K562 (cell line): ENCODE measurements around the gene NRCAM. TPM values are rescaled to one million over a fixed set of nuclear protein-coding genes. Genes with fewer than 3 reads are reported as not detected.

Source experiments
- ATAC-seq: fragments of 200-7000 bp; cut with Tn5 transposase; 3 replicates; pipeline ENCODE4 v1.9.1; 2020; ENCODE audit warnings: moderate library complexity
- BruUV-seq: library from RNA; stranded (reverse); fragments of 400-500 nt; replicated peaks from 2 replicates; lab custom pipeline; 2021; lab: Mats Ljungman, UMichigan
- CTCF ChIA-PET: fragments of 300-600 bp; formaldehyde crosslinking; extraction: SDS; loops from one replicate; lab custom pipeline; 2021; ENCODE audit warnings: low intra/inter-chr PET ratio; lab: Yijun Ruan, JAX
- POLR2A ChIA-PET: fragments of 300-600, 350-650 bp; sonication (Branson Sonifier 250); formaldehyde crosslinking; extraction: SDS; loops from one replicate; lab custom pipeline; 2021; ENCODE audit warnings: antibody characterized with exemption, inconsistent platforms; lab: Yijun Ruan, JAX
- DNase-seq, 4 experiments: peaks; one replicate each; pipeline versions ENCODE4 v3.0.0 to v3.0.0-alpha.2; 2011 to 2018; ENCODE audit warnings: low spot score in 3 of 4, mixed read lengths in 3 of 4; ENCODE audit errors: extremely low read depth in 1 of 4
- FAIRE-seq: peaks from 2 replicates; lab custom pipeline; 2011; peaks lifted over from hg19 to GRCh38; lab: Jason Lieb, UNC
- H2AFZ ChIP-seq: 2 replicates; pipeline ENCODE4 v1.6.0; 2011; ENCODE audit warnings: low read depth, low read length, control low read depth, inconsistent platforms
- H3K27ac ChIP-seq: fragments of 200-600 bp; 3 replicates; pipeline ENCODE4 v1.8.0; 2011; ENCODE audit warnings: low read depth, mild to moderate bottlenecking, control low read depth, inconsistent platforms, low read length, moderate library complexity, mixed read lengths; ENCODE audit errors: extremely low read depth
- H3K27me3 ChIP-seq, 2 experiments: fragments of 300-600 bp in 1 of 2; 2 replicates in 1 of 2; 3 replicates in 1 of 2; pipeline versions ENCODE4 v1.6.0 to v1.8.0; 2011; ENCODE audit warnings: inconsistent platforms in 2 of 2, low read length in 2 of 2, mild to moderate bottlenecking in 1 of 2, mixed read lengths in 1 of 2, moderate library complexity in 1 of 2; ENCODE audit not compliant: control insufficient read depth in 2 of 2, insufficient read depth in 2 of 2
- H3K36me3 ChIP-seq: fragments of 300-600 bp; 3 replicates; pipeline ENCODE4 v1.8.0; 2011; ENCODE audit warnings: mild to moderate bottlenecking, low read length, inconsistent platforms; ENCODE audit not compliant: control insufficient read depth, insufficient read depth
- H3K4me1 ChIP-seq, 2 experiments: fragments of 200-600 bp in 1 of 2; replicated peaks in 1 of 2; 2 replicates in 1 of 2; 3 replicates in 1 of 2; pipeline versions ENCODE4 v1.5.1 to v1.8.0; 2011; ENCODE audit warnings: inconsistent platforms in 2 of 2, low read length in 2 of 2, mild to moderate bottlenecking in 1 of 2, mixed read lengths in 1 of 2, moderate library complexity in 1 of 2; ENCODE audit not compliant: control insufficient read depth in 2 of 2, insufficient read depth in 2 of 2
- H3K4me2 ChIP-seq: 2 replicates; pipeline ENCODE4 v1.6.1; 2011; ENCODE audit warnings: low read length, control low read depth, inconsistent platforms, mixed read lengths; ENCODE audit not compliant: insufficient read depth
- H3K4me3 ChIP-seq: fragments of 200-600 bp; sonication (generic), shearing (Covaris generic); 2 replicates; pipeline ENCODE4 v1.5.1; 2016; ENCODE audit warnings: control low read depth, inconsistent platforms
- H3K79me2 ChIP-seq: fragments of 200-600 bp; 3 replicates; pipeline ENCODE4 v1.8.0; 2011; ENCODE audit warnings: low read length, inconsistent platforms; ENCODE audit not compliant: control insufficient read depth, insufficient read depth
- H3K9ac ChIP-seq, 2 experiments: 2 replicates each; pipeline versions ENCODE4 v1.6.0 to v1.6.1; 2011; ENCODE audit warnings: low read depth in 2 of 2, low read length in 2 of 2, control low read depth in 1 of 2, inconsistent platforms in 1 of 2, mild to moderate bottlenecking in 1 of 2, mixed read lengths in 1 of 2; ENCODE audit not compliant: insufficient read depth in 1 of 2
- H3K9me1 ChIP-seq: one replicate; pipeline ENCODE4 v1.6.0; 2011; ENCODE audit warnings: inconsistent platforms, mild to moderate bottlenecking, low read length, moderate library complexity; ENCODE audit not compliant: control insufficient read depth, insufficient read depth
- H3K9me3 ChIP-seq: replicated peaks from 2 replicates; pipeline ENCODE4 v1.5.1; 2011; ENCODE audit warnings: low read depth, low read length, inconsistent platforms; ENCODE audit not compliant: control insufficient read depth, insufficient read depth
- H4K20me1 ChIP-seq: replicated peaks from 2 replicates; pipeline ENCODE4 v1.6.1; 2011; ENCODE audit warnings: low read length, inconsistent platforms, mixed read lengths; ENCODE audit not compliant: control insufficient read depth, insufficient read depth
- DIDO1 ChIP-seq: fragments of 450-650 bp; IDR thresholded peaks from 2 replicates; pipeline ENCODE4 v1.6.1; 2016; ENCODE audit warnings: low read depth, missing biosample characterization, missing genetic modification characterization
- HNRNPH1 ChIP-seq: fragments of 200-400 bp; formaldehyde crosslinking; optimal IDR thresholded peaks from 2 replicates; pipeline ENCODE3; 2017; ENCODE audit warnings: low read depth, mild to moderate bottlenecking, low read length, moderate library complexity
- HOXB6 ChIP-seq: fragments of 250-450 bp; sonication (Bioruptor Pico); IDR thresholded peaks from 2 replicates; pipeline ENCODE4 v1.5.1; 2022; ENCODE audit warnings: mild to moderate bottlenecking, borderline replicate concordance
- KAT8 ChIP-seq: fragments of 450-650 bp; IDR thresholded peaks from 2 replicates; pipeline ENCODE4 v1.6.1; 2016; ENCODE audit warnings: low read depth, mild to moderate bottlenecking
- PCBP1 ChIP-seq: fragments of 200-400 bp; formaldehyde crosslinking; IDR thresholded peaks from 2 replicates; pipeline ENCODE4 v1.6.1; 2018; ENCODE audit warnings: mild to moderate bottlenecking, low read depth, low read length; ENCODE audit not compliant: poor library complexity, severe bottlenecking
- POLR2H ChIP-seq: IDR thresholded peaks from 2 replicates; pipeline ENCODE4 v1.6.1; 2016; ENCODE audit warnings: missing genetic modification characterization, low read depth, mild to moderate bottlenecking, control low read depth, missing compliant biosample characterization, moderate library complexity
- U2AF2 ChIP-seq: fragments of 200-400 bp; formaldehyde crosslinking; optimal IDR thresholded peaks from 2 replicates; pipeline ENCODE3; 2017; ENCODE audit warnings: low read depth, mild to moderate bottlenecking, low read length
- ZNF184 ChIP-seq: sonication (generic); formaldehyde crosslinking; IDR thresholded peaks from 2 replicates; pipeline ENCODE4 v1.5.0; 2020; ENCODE audit warnings: missing genetic modification reagents
- ZNF436 ChIP-seq: fragments of 250-450, 450-650 bp; sonication (Bioruptor Pico); formaldehyde crosslinking; IDR thresholded peaks from 2 replicates; pipeline ENCODE4 v1.7.0; 2020; ENCODE audit warnings: mild to moderate bottlenecking
- ZSCAN32 ChIP-seq: fragments of 450-650 bp; formaldehyde crosslinking; IDR thresholded peaks from 2 replicates; pipeline ENCODE4 v1.4.0; 2020; ENCODE audit warnings: mild to moderate bottlenecking, moderate library complexity
- in situ Hi-C: fragments of 300-500 bp; cut with MboI; formaldehyde crosslinking; loops from 4 replicates; pipeline ENCODE4 v1.15.0; 2018; ENCODE audit warnings: inconsistent platforms, mixed read lengths
- intact Hi-C: fragments of 100-400 bp; cut with micrococcal nuclease; formaldehyde crosslinking; loops from 2 replicates; pipeline ENCODE4 v1.14.2; 2022
- polyA plus RNA-seq, 8 experiments: library from polyadenylated mRNA; depleted of rRNA in 4 of 8; stranded (reverse) in 5 of 8; unstranded in 3 of 8; fragments of >200 nt; fragmentation: Nextera tagmentation in 2 of 8; fragmentation: Illumina TruSeq in 1 of 8; extraction: Ambion mirVana in 2 of 8; extraction: Trizol in 1 of 8; gene quantifications; 2 replicates each; pipeline versions ENCODE4 v1.2.1 to v1.2.3, GENCODE V29; 2011 to 2014; ENCODE audit warnings: inconsistent platforms in 1 of 8, missing spikeins in 1 of 8
- total RNA-seq, 7 experiments: library from RNA; depleted of rRNA in 6 of 7; stranded (reverse); fragments of >200 nt in 6 of 7; fragmentation: Illumina TruSeq in 2 of 7; extraction: Trizol in 2 of 7; gene quantifications; 2 replicates each; pipeline versions ENCODE4 v1.2.1 to v1.2.3, GENCODE V29; 2011 to 2021; ENCODE audit warnings: low replicate concordance in 1 of 7
- TF ChIP-seq, protein P1 (sequence below): fragments of 450-650 bp; formaldehyde crosslinking; IDR thresholded peaks from 2 replicates; pipeline ENCODE4 v1.4.0; 2020; ENCODE audit warnings: mild to moderate bottlenecking, moderate library complexity
- TF ChIP-seq, protein P2 (sequence below): fragments of 250-450 bp; sonication (Bioruptor Pico); IDR thresholded peaks from 2 replicates; pipeline ENCODE4 v1.8.0; 2022; ENCODE audit warnings: inconsistent platforms, mild to moderate bottlenecking, moderate library complexity, borderline replicate concordance
- TF ChIP-seq, protein P3 (sequence below), 2 experiments: fragments of 450-650 bp in 1 of 2; sonication (generic) in 1 of 2; formaldehyde crosslinking in 1 of 2; IDR thresholded peaks in 1 of 2; conservative IDR thresholded peaks in 1 of 2; 2 replicates each; pipeline versions ENCODE4 v1.6.1 to v1.8.1; 2016 to 2023; ENCODE audit warnings: mild to moderate bottlenecking in 2 of 2, moderate library complexity in 2 of 2, inconsistent platforms in 1 of 2, missing genetic modification reagents in 1 of 2
- TF ChIP-seq, protein P4 (sequence below): sonication (generic); formaldehyde crosslinking; IDR thresholded peaks from 2 replicates; pipeline ENCODE4 v1.9.0; 2022; ENCODE audit warnings: mild to moderate bottlenecking, missing genetic modification reagents
- TF ChIP-seq, protein P5 (sequence below): sonication (generic); formaldehyde crosslinking; IDR thresholded peaks from 2 replicates; pipeline ENCODE4 v1.8.0; 2022; ENCODE audit warnings: missing genetic modification reagents, mild to moderate bottlenecking, borderline replicate concordance

NRCAM gene
- total and polyA plus RNA-seq, 9 of the 15 experiments (the other 6 are each of a cell fraction or from before 2014, with no cell fraction given): 0.03 to 0.54 (median 0.12) TPM; not detected in 1

DNA sequence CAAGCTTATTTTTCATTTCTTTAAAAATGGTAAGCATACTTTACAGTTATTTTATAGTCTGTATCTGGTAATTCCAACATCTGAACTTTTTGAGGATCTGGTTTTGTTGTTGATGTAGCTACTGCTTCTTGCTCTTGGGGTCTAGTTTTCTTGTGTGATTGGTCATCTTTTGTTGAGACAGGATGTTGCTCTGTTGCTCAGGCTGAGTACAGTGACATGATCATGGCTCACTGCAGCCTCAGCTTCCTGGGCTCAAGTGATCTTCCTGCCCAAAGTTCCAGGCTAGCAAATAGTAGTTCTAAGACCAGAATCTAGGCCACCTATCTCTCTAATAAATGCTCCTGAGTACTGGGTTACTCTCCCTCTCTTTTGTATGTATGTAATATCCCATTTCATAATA, 75.7 kb downstream of the NRCAM start (continued):
- TF ChIP-seq, protein P1, sequence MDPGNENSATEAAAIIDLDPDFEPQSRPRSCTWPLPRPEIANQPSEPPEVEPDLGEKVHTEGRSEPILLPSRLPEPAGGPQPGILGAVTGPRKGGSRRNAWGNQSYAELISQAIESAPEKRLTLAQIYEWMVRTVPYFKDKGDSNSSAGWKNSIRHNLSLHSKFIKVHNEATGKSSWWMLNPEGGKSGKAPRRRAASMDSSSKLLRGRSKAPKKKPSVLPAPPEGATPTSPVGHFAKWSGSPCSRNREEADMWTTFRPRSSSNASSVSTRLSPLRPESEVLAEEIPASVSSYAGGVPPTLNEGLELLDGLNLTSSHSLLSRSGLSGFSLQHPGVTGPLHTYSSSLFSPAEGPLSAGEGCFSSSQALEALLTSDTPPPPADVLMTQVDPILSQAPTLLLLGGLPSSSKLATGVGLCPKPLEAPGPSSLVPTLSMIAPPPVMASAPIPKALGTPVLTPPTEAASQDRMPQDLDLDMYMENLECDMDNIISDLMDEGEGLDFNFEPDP: no peak
- TF ChIP-seq, protein P2, sequence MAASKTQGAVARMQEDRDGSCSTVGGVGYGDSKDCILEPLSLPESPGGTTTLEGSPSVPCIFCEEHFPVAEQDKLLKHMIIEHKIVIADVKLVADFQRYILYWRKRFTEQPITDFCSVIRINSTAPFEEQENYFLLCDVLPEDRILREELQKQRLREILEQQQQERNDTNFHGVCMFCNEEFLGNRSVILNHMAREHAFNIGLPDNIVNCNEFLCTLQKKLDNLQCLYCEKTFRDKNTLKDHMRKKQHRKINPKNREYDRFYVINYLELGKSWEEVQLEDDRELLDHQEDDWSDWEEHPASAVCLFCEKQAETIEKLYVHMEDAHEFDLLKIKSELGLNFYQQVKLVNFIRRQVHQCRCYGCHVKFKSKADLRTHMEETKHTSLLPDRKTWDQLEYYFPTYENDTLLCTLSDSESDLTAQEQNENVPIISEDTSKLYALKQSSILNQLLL (CRISPR knock-in tag): no peak
- TF ChIP-seq HOXB6 (no peak), U2AF2 (no peak), ZNF184 (CRISPR knock-in tag) (no peak), POLR2H (tag) (no peak), DIDO1 (tag) (no peak), KAT8 (no peak)

DNA sequence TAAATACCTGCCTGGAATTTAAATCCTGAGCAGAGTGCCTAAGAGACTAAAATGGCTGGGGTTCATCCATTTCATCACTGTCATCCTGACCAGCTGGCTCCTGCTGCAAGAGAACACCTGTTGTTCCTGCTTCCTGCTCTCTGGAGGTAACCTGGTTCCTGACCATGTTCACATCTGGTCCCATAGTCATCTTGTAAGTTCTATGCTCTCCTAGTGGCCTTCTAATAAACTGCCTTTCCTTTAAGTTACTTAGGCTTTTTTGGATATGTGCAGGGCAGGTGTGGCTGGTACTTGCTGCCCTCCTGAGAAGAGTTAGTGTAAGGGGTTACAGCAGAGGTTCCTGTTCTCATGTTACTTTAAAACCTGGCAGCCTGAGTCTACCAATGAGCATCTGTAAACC, 80.0 kb downstream of the NRCAM start:
- Histone ChIP-seq H3K9me1 (no peaks in the 10 kb centered on the region), H3K9me3 (no peaks in the 10 kb centered on the region), H3K27ac (no peak overlapping the region), H3K4me2 (no peak overlapping the region), H4K20me1 (no peaks in the 10 kb centered on the region), H2AFZ (no peak overlapping the region), H3K79me2 (no peaks in the 10 kb centered on the region), H3K9ac (no peak overlapping the region), H3K4me1 (no peaks in the 10 kb centered on the region), H3K4me3 (no peak overlapping the region), H3K27me3 (no peaks in the 10 kb centered on the region; a peak in 1 of 5 replicates), H3K36me3 (no peaks in the 10 kb centered on the region)
- no peak for DNase-seq
- in situ Hi-C loops (no loop called here), intact Hi-C loops (no loop called here)
- FAIRE-seq: no peak
- CTCF ChIA-PET: no interaction called here
- POLR2A ChIA-PET: interaction anchor here (1.0 to 1.2 kb wide), 2 partner anchors 11 to 26 kb away, joined by 3 to 4 read pairs; no protein-coding TSS in a partner anchor
- BruUV-seq: no TSS peak
- ATAC-seq: no peak
- TF ChIP-seq HNRNPH1: no peak
- TF ChIP-seq ZNF436 (CRISPR knock-in tag): no peak
- TF ChIP-seq, protein P3, sequence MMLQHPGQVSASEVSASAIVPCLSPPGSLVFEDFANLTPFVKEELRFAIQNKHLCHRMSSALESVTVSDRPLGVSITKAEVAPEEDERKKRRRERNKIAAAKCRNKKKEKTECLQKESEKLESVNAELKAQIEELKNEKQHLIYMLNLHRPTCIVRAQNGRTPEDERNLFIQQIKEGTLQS (IDR thresholded peaks at IDR 0.05): no peak
- TF ChIP-seq, protein P3 (CRISPR knock-in tag; conservative IDR thresholded peaks at IDR 0.05): no peak
- TF ChIP-seq ZSCAN32 (CRISPR knock-in tag): no peak
- no peak for TF ChIP-seq PCBP1
- TF ChIP-seq, protein P4, sequence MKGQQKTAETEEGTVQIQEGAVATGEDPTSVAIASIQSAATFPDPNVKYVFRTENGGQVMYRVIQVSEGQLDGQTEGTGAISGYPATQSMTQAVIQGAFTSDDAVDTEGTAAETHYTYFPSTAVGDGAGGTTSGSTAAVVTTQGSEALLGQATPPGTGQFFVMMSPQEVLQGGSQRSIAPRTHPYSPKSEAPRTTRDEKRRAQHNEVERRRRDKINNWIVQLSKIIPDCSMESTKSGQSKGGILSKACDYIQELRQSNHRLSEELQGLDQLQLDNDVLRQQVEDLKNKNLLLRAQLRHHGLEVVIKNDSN: no peak
- TF ChIP-seq, protein P5, sequence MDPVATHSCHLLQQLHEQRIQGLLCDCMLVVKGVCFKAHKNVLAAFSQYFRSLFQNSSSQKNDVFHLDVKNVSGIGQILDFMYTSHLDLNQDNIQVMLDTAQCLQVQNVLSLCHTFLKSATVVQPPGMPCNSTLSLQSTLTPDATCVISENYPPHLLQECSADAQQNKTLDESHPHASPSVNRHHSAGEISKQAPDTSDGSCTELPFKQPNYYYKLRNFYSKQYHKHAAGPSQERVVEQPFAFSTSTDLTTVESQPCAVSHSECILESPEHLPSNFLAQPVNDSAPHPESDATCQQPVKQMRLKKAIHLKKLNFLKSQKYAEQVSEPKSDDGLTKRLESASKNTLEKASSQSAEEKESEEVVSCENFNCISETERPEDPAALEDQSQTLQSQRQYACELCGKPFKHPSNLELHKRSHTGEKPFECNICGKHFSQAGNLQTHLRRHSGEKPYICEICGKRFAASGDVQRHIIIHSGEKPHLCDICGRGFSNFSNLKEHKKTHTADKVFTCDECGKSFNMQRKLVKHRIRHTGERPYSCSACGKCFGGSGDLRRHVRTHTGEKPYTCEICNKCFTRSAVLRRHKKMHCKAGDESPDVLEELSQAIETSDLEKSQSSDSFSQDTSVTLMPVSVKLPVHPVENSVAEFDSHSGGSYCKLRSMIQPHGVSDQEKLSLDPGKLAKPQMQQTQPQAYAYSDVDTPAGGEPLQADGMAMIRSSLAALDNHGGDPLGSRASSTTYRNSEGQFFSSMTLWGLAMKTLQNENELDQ (CRISPR knock-in tag): no peak
